OCI-LY1 (cell line): Measurements from ENCODE around the gene INHBC.
"Not testable (repeated sequence)": the region's sequence is repeated elsewhere in the genome, so short reads cannot be mapped to it uniquely, and the experiment has no call there.

Experiments
- H2AFZ ChIP-seq: fragments of 200-600 bp; sonication (generic), shearing (Covaris generic); 2 replicates; pipeline ENCODE4 v1.6.0; 2014; ENCODE audit warnings: antibody characterized with exemption, mild to moderate bottlenecking, low read length
- H3F3A ChIP-seq: fragments of 200-600 bp; sonication (generic), shearing (Covaris generic); 2 replicates; pipeline ENCODE4 v1.6.0; 2014; ENCODE audit warnings: mild to moderate bottlenecking, antibody characterized with exemption, low read length, moderate library complexity; ENCODE audit not compliant: insufficient read depth
- H3K27ac ChIP-seq: fragments of 200-600 bp; sonication (generic); 2 replicates; pipeline ENCODE4 v1.5.1; 2014; ENCODE audit warnings: low read length, mixed run types, mild to moderate bottlenecking, low read depth; ENCODE audit not compliant: poor library complexity, severe bottlenecking
- H3K27me3 ChIP-seq: fragments of 200-600 bp; sonication (generic); 2 replicates; pipeline ENCODE4 v1.6.0; 2014; ENCODE audit warnings: antibody characterized with exemption, mild to moderate bottlenecking, low read length, moderate library complexity; ENCODE audit not compliant: insufficient read depth
- H3K36me3 ChIP-seq: fragments of 200-600 bp; sonication (generic); 2 replicates; pipeline ENCODE4 v1.6.1; 2014; ENCODE audit warnings: mild to moderate bottlenecking, antibody characterized with exemption, low read length, moderate library complexity, mixed read lengths; ENCODE audit not compliant: insufficient read depth
- H3K4me1 ChIP-seq: fragments of 200-600 bp; sonication (generic); 2 replicates; pipeline ENCODE4 v1.5.1; 2014; ENCODE audit warnings: mild to moderate bottlenecking, low read length, moderate library complexity; ENCODE audit not compliant: insufficient read depth, severe bottlenecking
- H3K4me2 ChIP-seq: fragments of 200-600 bp; sonication (generic), shearing (Covaris generic); 2 replicates; pipeline ENCODE4 v1.6.1; 2014; ENCODE audit warnings: low read length
- H3K4me3 ChIP-seq: fragments of 200-600 bp; sonication (generic); 2 replicates; pipeline ENCODE4 v1.5.1; 2014; ENCODE audit warnings: low read length, low read depth, mild to moderate bottlenecking, mixed read lengths; ENCODE audit not compliant: poor library complexity, severe bottlenecking
- H3K79me2 ChIP-seq: fragments of 200-600 bp; shearing (Covaris generic); 2 replicates; pipeline ENCODE4 v1.6.1; 2016; ENCODE audit warnings: mixed run types, low read length, mixed read lengths; ENCODE audit not compliant: insufficient read depth
- H3K9ac ChIP-seq: fragments of 200-600 bp; sonication (generic), shearing (Covaris generic); 2 replicates; pipeline ENCODE4 v1.6.1; 2014; ENCODE audit warnings: mild to moderate bottlenecking, low read length, mixed read lengths
- H3K9me2 ChIP-seq: fragments of 200-600 bp; sonication (generic), shearing (Covaris generic); 2 replicates; pipeline ENCODE4 v1.6.1; 2014; ENCODE audit warnings: low read depth, mild to moderate bottlenecking, low read length, mixed read lengths
- H3K9me3 ChIP-seq: fragments of 200-600 bp; shearing (Covaris generic); 2 replicates; pipeline ENCODE4 v1.6.1; 2014; ENCODE audit warnings: low read length, mixed read lengths
- H4K20me1 ChIP-seq: fragments of 200-600 bp; sonication (generic), shearing (Covaris generic); 2 replicates; pipeline ENCODE4 v1.6.0; 2016; ENCODE audit warnings: mild to moderate bottlenecking, low read length; ENCODE audit not compliant: insufficient read depth
- CTCF ChIP-seq: fragments of 200-600 bp; sonication (generic), shearing (Covaris generic); IDR thresholded peaks from 2 replicates; pipeline ENCODE4 v1.5.1; 2017; ENCODE audit warnings: mild to moderate bottlenecking, antibody characterized with exemption, low read length, moderate library complexity, mixed read lengths
- EZH2 ChIP-seq: fragments of 200-600 bp; sonication (generic), shearing (Covaris generic); IDR thresholded peaks from 2 replicates; pipeline ENCODE4 v1.8.0; 2017; ENCODE audit warnings: borderline replicate concordance, mixed run types, mild to moderate bottlenecking, antibody characterized with exemption, low read length, moderate library complexity, mixed read lengths

Gene INHBC

GRCh38 chr12:57439762-57440266 lies 5.2 kb downstream of the INHBC start:
- no peaks in the 10 kb centered on the region; the same call in 1 of the 2 replicates for H3K36me3 ChIP-seq
- H3K4me1 ChIP-seq, result no peaks in the 10 kb centered on the region
- no peak overlapping the region for H3K27ac ChIP-seq
- TF ChIP-seq EZH2 (no peak), CTCF (no peak)
- no peak overlapping the region for H2AFZ ChIP-seq
- H4K20me1 ChIP-seq, result no peaks in the 10 kb centered on the region
- H3F3A ChIP-seq, result no peaks in the 10 kb centered on the region
- H3K4me3 ChIP-seq, result no peak overlapping the region
- H3K79me2 ChIP-seq, result no peaks in the 10 kb centered on the region
- no peaks in the 10 kb centered on the region for H3K9me2 ChIP-seq
- H3K9me3 ChIP-seq, result 0 out of 2 replicates have a peak, but pooled peaks cover 2% of the 10 kb centered on the region
- no peak overlapping the region for H3K9ac ChIP-seq
- H3K27me3 ChIP-seq, result no peaks in the 10 kb centered on the region; the same call in 1 of the 2 replicates
- no peak overlapping the region for H3K4me2 ChIP-seq

GRCh38 chr12:57441393-57441792 lies 6.8 kb downstream of the INHBC start:
- not testable (repeated sequence) for H2AFZ ChIP-seq, H3K9ac ChIP-seq, H3K27ac ChIP-seq, H3K27me3 ChIP-seq, H3K36me3 ChIP-seq, H3K4me1 ChIP-seq, H3F3A ChIP-seq, H3K4me3 ChIP-seq, H4K20me1 ChIP-seq, H3K4me2 ChIP-seq, H3K9me3 ChIP-seq, H3K79me2 ChIP-seq, H3K9me2 ChIP-seq

DNA sequence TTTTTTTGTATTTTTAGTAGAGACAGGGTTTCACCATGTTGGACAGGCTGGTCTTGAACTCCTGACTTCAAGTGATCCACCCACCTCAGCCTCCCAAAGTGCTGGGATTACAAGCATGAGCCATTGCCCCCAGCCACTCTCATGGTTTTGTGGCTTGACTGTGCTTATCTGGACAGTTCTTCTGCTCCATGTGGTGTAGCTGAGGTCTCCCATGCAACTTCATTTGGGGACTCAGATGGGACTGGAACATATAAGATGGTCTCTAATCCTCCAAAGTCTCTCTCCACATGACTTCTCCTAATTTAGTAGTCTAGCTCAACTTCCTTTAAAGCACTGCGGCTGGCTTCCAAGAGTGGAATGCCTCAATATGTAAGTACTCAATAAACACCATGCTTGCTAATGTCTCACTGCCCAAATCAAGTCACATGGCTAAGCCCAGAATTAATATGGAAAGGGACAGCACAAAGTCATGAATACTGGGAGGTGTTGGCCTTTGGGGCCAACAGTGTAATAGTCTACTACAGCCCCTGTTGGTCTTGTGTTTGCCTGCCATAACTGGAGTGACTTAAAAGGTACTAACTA lies 7.4 kb downstream of the INHBC start:
- no peaks in the 10 kb centered on the region for H3F3A ChIP-seq
- no peak overlapping the region for H3K4me2 ChIP-seq
- H3K9ac ChIP-seq, result no peak overlapping the region
- no peaks in the 10 kb centered on the region for H3K9me2 ChIP-seq
- no peak overlapping the region for H3K27ac ChIP-seq
- no peaks in the 10 kb centered on the region for H3K79me2 ChIP-seq
- H3K36me3 ChIP-seq, result no peaks in the 10 kb centered on the region; the same call in 1 of the 2 replicates
- no peaks in the 10 kb centered on the region; the same call in 1 of the 2 replicates for H3K27me3 ChIP-seq
- H3K4me3 ChIP-seq, result no peak overlapping the region
- no peaks in the 10 kb centered on the region for H4K20me1 ChIP-seq
- no peaks in the 10 kb centered on the region for H3K4me1 ChIP-seq
- no peak overlapping the region for H2AFZ ChIP-seq
- H3K9me3 ChIP-seq, result 0 out of 2 replicates have a peak, but pooled peaks cover 2% of the 10 kb centered on the region
- TF ChIP-seq EZH2 (no peak), CTCF (no peak)

- not testable (repeated sequence) for H3K79me2 ChIP-seq, H3K4me3 ChIP-seq, H3F3A ChIP-seq, H3K27ac ChIP-seq, H3K4me1 ChIP-seq, H2AFZ ChIP-seq, H3K27me3 ChIP-seq, H3K9me2 ChIP-seq, H3K4me2 ChIP-seq, H3K9ac ChIP-seq, H3K36me3 ChIP-seq, H4K20me1 ChIP-seq, H3K9me3 ChIP-seq
Measured at GRCh38 chr12:57444337-57444736, 9.8 kb downstream of the INHBC start.
